ENCODE data around the gene PLXNA4.

DNA sequence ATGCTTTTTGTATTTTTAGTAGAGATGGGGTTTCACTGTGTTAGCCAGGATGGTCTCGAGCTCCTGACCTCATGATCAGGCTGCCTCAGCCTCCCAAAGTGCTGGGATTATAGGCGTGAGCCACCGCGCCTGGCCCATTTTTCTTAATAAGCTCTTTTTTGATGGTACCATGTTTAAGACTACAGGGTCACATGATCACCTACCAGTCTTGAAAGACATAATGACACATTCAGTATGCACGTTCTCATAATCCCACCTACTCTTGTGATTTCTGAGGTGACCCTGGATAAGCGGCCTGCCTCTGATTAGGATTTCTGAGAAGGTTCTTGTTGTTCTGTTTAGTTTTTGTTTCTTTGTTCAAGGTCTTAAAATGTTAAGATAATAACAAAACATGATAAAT, 43.7 kb upstream of the PLXNA4 start:
- TF ChIP-seq, protein P1, sequence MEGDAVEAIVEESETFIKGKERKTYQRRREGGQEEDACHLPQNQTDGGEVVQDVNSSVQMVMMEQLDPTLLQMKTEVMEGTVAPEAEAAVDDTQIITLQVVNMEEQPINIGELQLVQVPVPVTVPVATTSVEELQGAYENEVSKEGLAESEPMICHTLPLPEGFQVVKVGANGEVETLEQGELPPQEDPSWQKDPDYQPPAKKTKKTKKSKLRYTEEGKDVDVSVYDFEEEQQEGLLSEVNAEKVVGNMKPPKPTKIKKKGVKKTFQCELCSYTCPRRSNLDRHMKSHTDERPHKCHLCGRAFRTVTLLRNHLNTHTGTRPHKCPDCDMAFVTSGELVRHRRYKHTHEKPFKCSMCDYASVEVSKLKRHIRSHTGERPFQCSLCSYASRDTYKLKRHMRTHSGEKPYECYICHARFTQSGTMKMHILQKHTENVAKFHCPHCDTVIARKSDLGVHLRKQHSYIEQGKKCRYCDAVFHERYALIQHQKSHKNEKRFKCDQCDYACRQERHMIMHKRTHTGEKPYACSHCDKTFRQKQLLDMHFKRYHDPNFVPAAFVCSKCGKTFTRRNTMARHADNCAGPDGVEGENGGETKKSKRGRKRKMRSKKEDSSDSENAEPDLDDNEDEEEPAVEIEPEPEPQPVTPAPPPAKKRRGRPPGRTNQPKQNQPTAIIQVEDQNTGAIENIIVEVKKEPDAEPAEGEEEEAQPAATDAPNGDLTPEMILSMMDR (IDR thresholded peaks at IDR 0.05; ENCODE audit: insufficient read depth, low read depth, low read length), result no peak
- no peak for TF ChIP-seq EZH2 (IDR thresholded peaks at IDR 0.05; ENCODE audit: insufficient read depth, low read length)

All from astrocyte (in vitro differentiated cells and primary cell).